ENCODE measurements around the gene SERPINH1.

SERPINH1 gene

GRCh38 chr11:75602951-75603350 is 40.9 kb downstream of the SERPINH1 start:
- no peak for DNase-seq

DNA sequence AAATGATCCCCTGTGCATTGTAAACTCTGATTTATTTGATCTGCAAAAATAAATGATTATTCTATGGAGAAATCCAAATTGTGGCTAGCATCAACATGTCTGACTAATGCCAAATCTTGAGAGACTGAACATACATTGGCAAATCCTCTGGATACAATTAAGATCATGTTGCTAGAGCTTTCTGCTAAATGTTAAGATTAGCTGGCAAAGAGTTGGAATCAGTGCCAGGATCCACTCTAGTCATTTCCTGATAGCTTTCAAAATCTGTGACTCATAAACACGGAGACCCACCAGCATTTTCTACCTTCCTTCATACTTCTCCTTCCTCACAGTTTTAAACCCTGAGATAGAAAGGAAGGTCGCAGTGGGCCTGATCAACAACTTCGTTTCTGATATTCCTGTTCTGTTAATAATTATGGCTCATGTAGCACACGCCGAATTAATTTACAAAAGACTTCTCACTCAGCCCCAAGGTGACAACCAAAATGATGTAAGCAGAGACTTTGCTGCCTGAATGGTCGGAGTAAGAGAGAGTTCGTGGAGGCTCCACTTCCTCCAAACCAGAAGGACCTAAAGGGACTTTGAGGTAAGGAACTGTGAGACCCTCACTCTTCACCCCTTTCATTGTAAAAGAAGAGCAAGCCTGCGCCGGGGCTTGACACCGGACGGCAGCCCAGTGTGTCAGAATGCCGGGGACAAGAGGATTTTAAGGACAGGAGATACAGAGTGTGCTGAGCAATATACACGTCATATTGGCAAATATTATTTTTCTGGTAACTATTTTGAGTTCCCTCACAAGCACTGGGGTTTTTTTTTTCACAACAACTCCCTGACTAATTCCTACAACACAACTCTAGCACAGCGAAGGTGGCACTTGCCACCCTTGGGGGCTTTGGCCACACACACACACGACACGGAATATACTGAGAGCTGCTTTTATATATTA is 42.0 kb downstream of the SERPINH1 start:
- DNase-seq, result no peak

DNA sequence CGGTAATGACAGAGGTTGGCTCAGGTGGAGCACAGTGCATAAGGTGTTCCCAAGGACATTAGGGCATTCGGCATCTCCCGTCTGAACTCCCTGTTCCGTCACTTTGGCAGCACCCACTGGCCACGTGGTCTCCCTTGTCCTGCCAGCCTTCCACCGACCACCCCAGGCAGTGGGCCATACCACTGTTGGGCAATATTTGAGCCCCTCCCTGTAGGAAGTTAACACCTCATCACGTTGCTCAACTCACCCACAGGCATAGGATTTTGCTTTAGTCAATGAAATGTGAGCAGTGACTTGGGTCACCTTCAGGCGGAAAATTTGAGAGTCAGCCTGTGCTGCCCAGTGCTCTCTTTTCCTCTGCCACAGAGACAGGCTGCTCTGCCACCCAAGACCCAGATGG is 44.0 kb downstream of the SERPINH1 start:
- no peak for DNase-seq

DNA sequence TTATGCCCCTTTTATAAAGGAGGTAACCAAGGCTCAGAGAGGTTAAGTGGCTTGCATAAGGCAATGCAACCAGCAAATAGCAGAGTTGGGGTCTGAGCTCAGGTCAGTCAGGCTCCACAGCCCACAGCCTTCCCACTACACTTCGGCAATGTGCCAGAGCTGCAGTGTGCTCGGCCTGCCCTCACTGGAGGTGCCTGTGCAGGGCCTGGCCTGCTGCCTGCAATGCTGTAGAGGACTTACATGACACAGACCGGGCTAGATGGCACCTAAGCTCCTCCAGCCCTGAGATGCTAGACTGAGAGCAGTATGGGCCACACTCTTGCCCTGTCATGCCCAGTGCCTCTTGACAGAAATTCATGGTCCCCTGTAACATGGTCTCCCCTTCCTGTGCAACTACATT is 49.8 kb downstream of the SERPINH1 start:
- no peak for DNase-seq

DNA sequence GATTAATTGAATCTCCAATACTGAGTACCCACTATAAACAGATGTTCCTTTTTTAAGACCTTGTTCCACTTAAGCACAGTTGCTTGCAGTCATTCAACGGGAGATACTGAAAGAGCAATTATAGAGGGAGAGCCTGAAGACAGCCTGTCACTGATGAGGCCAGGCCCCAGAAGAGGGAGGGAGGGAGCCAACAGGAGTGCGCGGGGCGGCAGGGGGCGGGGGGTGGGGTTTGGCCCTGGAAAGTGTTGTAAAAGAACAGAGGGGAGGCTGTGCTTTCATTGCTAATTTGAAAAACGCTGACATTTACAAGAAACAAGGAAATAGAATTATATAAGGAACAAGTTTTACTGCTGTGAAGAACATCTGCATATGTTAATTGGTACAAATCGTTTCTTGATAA is 53.7 kb downstream of the SERPINH1 start:
- DNase-seq, result no peak

DNA sequence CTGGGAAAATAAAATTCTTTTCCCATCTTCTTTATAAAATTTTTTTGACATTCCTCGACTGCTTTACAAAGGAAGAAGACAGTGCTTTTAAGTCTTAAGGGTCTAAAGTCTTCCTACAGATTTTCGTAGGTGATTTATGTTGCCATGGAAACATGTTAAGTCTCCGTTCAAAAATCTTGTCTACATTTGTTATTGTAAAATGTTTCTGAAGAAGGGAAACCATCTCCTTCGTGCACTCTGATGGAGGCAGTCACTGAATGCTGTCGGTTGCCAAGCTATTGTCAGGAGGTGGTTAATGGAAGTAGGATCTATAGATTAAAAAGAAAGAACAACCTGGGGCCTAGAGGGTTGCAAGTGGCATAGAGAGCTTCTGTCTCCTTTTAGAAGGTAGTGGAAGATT is 54.2 kb downstream of the SERPINH1 start:
- no peak for DNase-seq

All from stimulated activated CD4-positive, alpha-beta T cell treated with anti-CD3 and anti-CD28 coated beads, Interleukin-2, amount 100 ng/mL, for 24 hours (primary cell).